ENCODE data around the gene ASIP. TPM values are rescaled to one million over a fixed set of nuclear protein-coding genes. Genes with fewer than 3 reads are reported as not detected.
A peak's percentile ranks its signal among the peaks of the same experiment; 100 is the strongest.
"Not testable (repeated sequence)": the region's sequence is repeated elsewhere in the genome, so short reads cannot be mapped to it uniquely, and the experiment has no call there.

Gene ASIP
- total RNA-seq, 1 experiment from 2014 or later: not detected

- peak; percentile 32 for DNase-seq
- Histone ChIP-seq H3K4me3 (ENCODE audit: insufficient read depth, low read depth, low read length) (no peak overlapping the region), H3K27me3 (ENCODE audit: control insufficient read depth, insufficient read depth, low read length) (no peaks in the 10 kb centered on the region), H3K36me3 (replicated peaks; ENCODE audit: control insufficient read depth, insufficient read depth, low read length) (peaks cover 75% of the 10 kb centered on the region)
Observed at GRCh38 chr20:34285450-34285849, 44.2 kb downstream of the ASIP start.

- not testable (repeated sequence) for H3K27me3 ChIP-seq (ENCODE audit: control insufficient read depth, insufficient read depth, low read length)
- peaks cover 77% of the 10 kb centered on the region for H3K36me3 ChIP-seq (replicated peaks; ENCODE audit: control insufficient read depth, insufficient read depth, low read length)
Observed at GRCh38 chr20:34287500-34287899, 46.3 kb downstream of the ASIP start.

GRCh38 chr20:34290471-34290870, 49.2 kb downstream of the ASIP start:
- Histone ChIP-seq H3K27me3 (ENCODE audit: control insufficient read depth, insufficient read depth, low read length) (no peaks in the 10 kb centered on the region), H3K36me3 (replicated peaks; ENCODE audit: control insufficient read depth, insufficient read depth, low read length) (peaks cover 76% of the 10 kb centered on the region), H3K4me3 (ENCODE audit: insufficient read depth, low read depth, low read length) (no peak overlapping the region)
- peak; percentile 12 for DNase-seq

More at GRCh38 chr20:34287500-34287899, 46.3 kb downstream of the ASIP start:
- H3K4me3 ChIP-seq (ENCODE audit: insufficient read depth, low read depth, low read length); DNase-seq: not testable (repeated sequence)

GRCh38 chr20:34292496-34292895, 51.3 kb downstream of the ASIP start:
- DNase-seq: no peak
- no peak overlapping the region for H3K4me3 ChIP-seq (ENCODE audit: insufficient read depth, low read depth, low read length)
- peaks cover 71% of the 10 kb centered on the region for H3K36me3 ChIP-seq (replicated peaks; ENCODE audit: control insufficient read depth, insufficient read depth, low read length)
- H3K27me3 ChIP-seq (ENCODE audit: control insufficient read depth, insufficient read depth, low read length): no peaks in the 10 kb centered on the region

- H3K36me3 ChIP-seq (replicated peaks; ENCODE audit: control insufficient read depth, insufficient read depth, low read length): peaks cover 64% of the 10 kb centered on the region
- H3K4me3 ChIP-seq (ENCODE audit: insufficient read depth, low read depth, low read length): no peak overlapping the region
- DNase-seq: no peak
- no peaks in the 10 kb centered on the region for H3K27me3 ChIP-seq (ENCODE audit: control insufficient read depth, insufficient read depth, low read length)
Observed at GRCh38 chr20:34293119-34293518, 51.9 kb downstream of the ASIP start.

GRCh38 chr20:34293589-34293988, 52.4 kb downstream of the ASIP start:
- H3K27me3 ChIP-seq (ENCODE audit: control insufficient read depth, insufficient read depth, low read length): no peaks in the 10 kb centered on the region
- peak; percentile 16 for DNase-seq
- H3K4me3 ChIP-seq (ENCODE audit: insufficient read depth, low read depth, low read length): no peak overlapping the region
- H3K36me3 ChIP-seq (replicated peaks; ENCODE audit: control insufficient read depth, insufficient read depth, low read length): peaks cover 60% of the 10 kb centered on the region

GRCh38 chr20:34294563-34294962, 53.3 kb downstream of the ASIP start:
- Histone ChIP-seq H3K4me3 (ENCODE audit: insufficient read depth, low read depth, low read length) (no peak overlapping the region), H3K36me3 (replicated peaks; ENCODE audit: control insufficient read depth, insufficient read depth, low read length) (peaks cover 58% of the 10 kb centered on the region), H3K27me3 (ENCODE audit: control insufficient read depth, insufficient read depth, low read length) (no peaks in the 10 kb centered on the region)
- peak; percentile 11 for DNase-seq

DNA sequence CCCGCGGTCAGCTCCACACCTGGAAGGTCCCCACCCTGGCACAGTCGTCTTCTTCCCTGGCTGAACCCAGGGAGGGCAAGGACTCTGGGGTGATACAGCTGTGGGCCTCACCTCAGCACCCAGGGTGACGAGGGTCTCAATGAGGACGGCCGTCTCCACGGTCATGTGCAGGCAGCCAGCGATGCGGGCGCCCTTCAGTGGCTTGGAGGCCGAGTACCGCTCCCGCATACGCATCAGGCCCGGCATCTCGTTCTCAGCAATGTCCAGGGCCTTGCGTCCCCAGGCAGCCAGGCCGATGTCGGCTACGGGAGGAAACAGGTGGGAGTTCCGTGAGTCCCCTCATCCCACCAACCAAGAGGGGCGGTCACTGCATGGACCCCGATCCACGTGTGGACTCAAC, 54.1 kb downstream of the ASIP start:
- Histone ChIP-seq H3K36me3 (replicated peaks; ENCODE audit: control insufficient read depth, insufficient read depth, low read length) (peaks cover 50% of the 10 kb centered on the region), H3K27me3 (ENCODE audit: control insufficient read depth, insufficient read depth, low read length) (no peaks in the 10 kb centered on the region), H3K4me3 (ENCODE audit: insufficient read depth, low read depth, low read length) (no peak overlapping the region)
- DNase-seq: peak; percentile 40

DNA sequence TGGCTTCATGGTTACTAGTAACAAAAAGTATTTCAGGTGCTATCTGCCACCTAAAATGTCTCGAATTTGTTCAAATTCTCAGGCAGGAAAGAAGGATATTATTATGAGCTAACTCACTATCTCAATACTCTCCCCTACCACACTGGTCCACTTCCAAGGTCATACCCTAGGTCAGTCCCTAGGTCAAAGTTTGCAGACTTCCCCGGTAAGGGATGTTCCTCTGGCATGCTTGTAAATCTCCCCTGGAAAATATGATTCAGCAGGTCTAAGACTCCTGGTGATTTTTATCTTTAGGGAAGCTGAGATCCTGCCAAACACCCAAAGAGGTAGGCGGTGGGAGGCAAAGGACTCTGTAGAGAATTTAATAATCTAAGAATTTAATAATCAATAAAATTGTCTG, 55.2 kb downstream of the ASIP start:
- peak; percentile 17 for DNase-seq
- Histone ChIP-seq H3K36me3 (replicated peaks; ENCODE audit: control insufficient read depth, insufficient read depth, low read length) (peaks cover 40% of the 10 kb centered on the region), H3K4me3 (ENCODE audit: insufficient read depth, low read depth, low read length) (no peak overlapping the region), H3K27me3 (ENCODE audit: control insufficient read depth, insufficient read depth, low read length) (no peaks in the 10 kb centered on the region)

DNA sequence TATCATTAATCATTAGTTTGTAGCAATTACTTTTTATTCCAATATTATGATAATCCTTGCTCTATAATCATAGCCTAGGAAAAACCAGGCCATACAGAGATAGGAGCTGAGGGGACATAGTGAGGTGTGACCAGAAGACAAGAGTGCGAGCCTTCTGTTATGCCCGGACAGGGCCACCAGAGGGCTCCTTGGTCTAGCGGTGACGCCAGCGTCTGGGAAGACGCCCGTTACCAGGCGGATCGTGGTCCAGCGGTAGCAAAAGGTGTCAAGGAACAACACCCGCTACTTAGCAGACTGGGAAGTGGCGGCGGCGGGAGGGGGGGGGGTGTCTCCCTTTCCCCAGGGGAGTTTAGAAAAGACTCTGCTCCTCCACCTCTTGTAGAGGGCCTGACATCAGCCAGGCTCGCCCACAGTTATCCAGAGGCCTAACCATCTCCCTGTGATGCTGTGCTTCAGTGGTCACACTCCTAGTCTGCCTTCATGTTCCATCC, 57.1 kb downstream of the ASIP start:
- not testable (repeated sequence) for H3K27me3 ChIP-seq (ENCODE audit: control insufficient read depth, insufficient read depth, low read length); DNase-seq; H3K4me3 ChIP-seq (ENCODE audit: insufficient read depth, low read depth, low read length)
- H3K36me3 ChIP-seq (replicated peaks; ENCODE audit: control insufficient read depth, insufficient read depth, low read length): peaks cover 22% of the 10 kb centered on the region

DNA sequence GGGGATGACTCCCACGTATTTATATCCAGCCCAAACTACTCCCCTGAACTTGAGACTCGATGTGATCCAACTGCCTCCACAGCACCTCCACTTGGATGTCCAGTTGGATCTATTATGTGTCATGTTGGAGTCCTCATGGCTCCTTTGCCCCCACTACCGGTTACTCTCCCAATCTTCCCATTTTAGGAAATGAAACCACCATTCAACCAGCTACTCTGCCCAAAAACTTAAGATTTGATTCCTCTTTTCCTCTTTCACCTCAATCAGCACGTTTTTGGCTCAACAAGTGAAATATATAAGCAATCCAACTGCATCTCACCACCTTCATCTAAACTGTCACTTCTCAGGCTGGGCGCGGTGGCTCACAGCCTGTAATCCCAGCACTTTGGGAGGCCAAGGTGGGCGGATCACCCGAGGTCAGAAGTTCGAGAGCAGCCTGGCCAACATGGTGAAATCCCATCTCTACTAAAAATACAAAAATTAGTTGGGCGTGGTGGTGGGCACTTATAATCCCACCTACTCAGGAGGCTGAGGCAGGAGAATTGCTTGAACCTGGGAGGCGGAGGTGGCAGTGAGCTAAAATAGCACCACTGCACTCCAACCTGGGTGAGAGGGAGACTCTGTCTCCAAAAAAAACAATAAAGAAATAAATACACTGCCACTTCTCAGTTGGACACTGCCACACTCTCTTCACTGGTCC, 58.5 kb downstream of the ASIP start:
- peaks cover 9% of the 10 kb centered on the region for H3K36me3 ChIP-seq (replicated peaks; ENCODE audit: control insufficient read depth, insufficient read depth, low read length)
- DNase-seq: peak; percentile 3
- H3K27me3 ChIP-seq (ENCODE audit: control insufficient read depth, insufficient read depth, low read length): no peaks in the 10 kb centered on the region
- H3K4me3 ChIP-seq (ENCODE audit: insufficient read depth, low read depth, low read length): no peak overlapping the region

GRCh38 chr20:34300256-34300806, 59.1 kb downstream of the ASIP start:
- Histone ChIP-seq H3K4me3 (ENCODE audit: insufficient read depth, low read depth, low read length) (no peak overlapping the region), H3K27me3 (ENCODE audit: control insufficient read depth, insufficient read depth, low read length) (no peaks in the 10 kb centered on the region), H3K36me3 (replicated peaks; ENCODE audit: control insufficient read depth, insufficient read depth, low read length) (peaks cover 5% of the 10 kb centered on the region; the same call in 1 of the 2 replicates)
- DNase-seq: peak; percentile 8

GRCh38 chr20:34300809-34301586, 59.8 kb downstream of the ASIP start:
- H3K27me3 ChIP-seq (ENCODE audit: control insufficient read depth, insufficient read depth, low read length): no peaks in the 10 kb centered on the region
- DNase-seq: peak; percentile 73
- no peak overlapping the region for H3K4me3 ChIP-seq (ENCODE audit: insufficient read depth, low read depth, low read length)
- no peaks in the 10 kb centered on the region; the same call in 1 of the 2 replicates for H3K36me3 ChIP-seq (replicated peaks; ENCODE audit: control insufficient read depth, insufficient read depth, low read length)

- peak; percentile 27 for DNase-seq
- H3K4me3 ChIP-seq (ENCODE audit: insufficient read depth, low read depth, low read length): peak overlapping the region; percentile 92
Observed at GRCh38 chr20:34301587-34302311, 60.5 kb downstream of the ASIP start.

More at GRCh38 chr20:34301587-34302311, 60.5 kb downstream of the ASIP start:
- no peaks in the 10 kb centered on the region for H3K27me3 ChIP-seq (ENCODE audit: control insufficient read depth, insufficient read depth, low read length)
- no peaks in the 10 kb centered on the region; the same call in 1 of the 2 replicates for H3K36me3 ChIP-seq (replicated peaks; ENCODE audit: control insufficient read depth, insufficient read depth, low read length)

Measured in H7 (cell line).